HFFc6 (cell line): Measurements from ENCODE around the gene ANKRD65. TPM values are rescaled to one million over a fixed set of nuclear protein-coding genes. Genes with fewer than 3 reads are reported as not detected.
"Not testable (repeated sequence)": the region's sequence is repeated elsewhere in the genome, so short reads cannot be mapped to it uniquely, and the experiment has no call there.

Experiments
- DNase-seq: peaks from one replicate; pipeline ENCODE4 v3.0.0-alpha.2; 2018
- H3K27ac Mint-ChIP-seq: 2 replicates; pipeline ENCODE4 v1.8.0; 2020; ENCODE audit warnings: mild to moderate bottlenecking, mixed read lengths
- H3K27me3 Mint-ChIP-seq: 2 replicates; pipeline ENCODE4 v1.8.0; 2021; ENCODE audit warnings: mild to moderate bottlenecking, moderate library complexity, mixed read lengths; ENCODE audit not compliant: insufficient read depth
- H3K36me3 Mint-ChIP-seq: 2 replicates; pipeline ENCODE4 v1.8.0; 2021; ENCODE audit warnings: low read depth, mixed read lengths
- H3K4me1 Mint-ChIP-seq: 2 replicates; pipeline ENCODE4 v1.8.0; 2020; ENCODE audit warnings: low read depth, mixed read lengths
- H3K4me3 Mint-ChIP-seq: 2 replicates; pipeline ENCODE4 v1.8.0; 2020; ENCODE audit warnings: mild to moderate bottlenecking, moderate library complexity, mixed read lengths
- H3K9me3 Mint-ChIP-seq: 2 replicates; pipeline ENCODE4 v1.8.0; 2020; ENCODE audit warnings: mild to moderate bottlenecking, mixed read lengths
- CTCF ChIP-seq: fragments of 200-600 bp; sonication (generic); IDR thresholded peaks from 2 replicates; pipeline ENCODE4 v1.5.0; 2021; ENCODE audit warnings: antibody characterized with exemption, mild to moderate bottlenecking
- total RNA-seq, 6 experiments: library from RNA; stranded (reverse); fragmentation: NEBNext Ultra II Directional; extraction: Animal tissue kit (Norgen Biotek cat#: 25700); gene quantifications; 2 replicates in 1 of 6; 3 replicates in 5 of 6; pipeline ENCODE4 v1.2.3, GENCODE V29; 2021

ANKRD65 gene
- total RNA-seq, 6 experiments from 2014 or later: 0.14 TPM; not detected in 4

DNA sequence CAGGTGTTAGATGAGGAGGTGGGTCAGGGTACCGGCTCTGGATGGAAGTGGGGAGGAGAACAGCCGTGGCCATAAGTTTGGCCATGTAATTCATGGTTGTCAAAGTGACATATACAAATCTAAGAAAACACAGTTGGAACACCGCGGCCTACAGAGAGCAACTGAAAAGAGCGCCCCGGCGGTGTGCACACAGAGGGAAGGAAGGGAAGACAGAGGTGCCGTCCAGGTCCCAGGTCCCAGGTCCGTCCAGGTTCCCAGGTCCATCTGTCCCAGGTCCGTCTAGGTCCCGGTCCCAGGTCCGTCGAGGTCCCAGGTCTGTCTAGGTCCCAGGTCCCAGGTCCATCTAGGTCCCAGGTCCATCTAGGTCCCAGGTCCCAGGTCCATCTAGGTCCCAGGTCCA lies 9.4 kb downstream of the ANKRD65 start:
- no peak for DNase-seq
- no peak overlapping the region for H3K27ac Mint-ChIP-seq
- H3K36me3 Mint-ChIP-seq: peaks cover 35% of the 10 kb centered on the region
- no peak overlapping the region for H3K4me3 Mint-ChIP-seq
- peaks cover 4% of the 10 kb centered on the region; the same call in 1 of the 2 replicates for H3K27me3 Mint-ChIP-seq
- no peak for TF ChIP-seq CTCF
- peaks cover 9% of the 10 kb centered on the region for H3K4me1 Mint-ChIP-seq
- H3K9me3 Mint-ChIP-seq: peaks cover 7% of the 10 kb centered on the region; the same call in 1 of the 2 replicates

DNA sequence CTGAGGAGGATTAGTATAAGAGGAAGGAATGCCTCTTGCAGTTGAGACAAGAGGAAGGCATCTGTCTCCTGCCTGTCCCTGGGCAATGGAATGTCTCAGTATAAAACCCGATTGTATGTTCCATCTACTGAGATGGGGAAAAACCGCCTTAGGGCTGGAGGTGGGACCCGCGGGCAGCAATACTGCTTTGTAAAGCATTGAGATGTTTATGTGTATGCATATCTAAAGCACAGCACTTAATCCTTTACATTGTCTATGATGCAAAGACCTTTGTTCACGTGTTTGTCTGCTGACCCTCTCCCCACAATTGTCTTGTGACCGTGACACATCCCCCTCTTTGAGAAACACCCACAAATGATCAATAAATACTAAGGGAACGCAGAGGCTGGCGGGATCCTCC lies 10.8 kb downstream of the ANKRD65 start:
- not testable (repeated sequence) for DNase-seq, H3K27ac Mint-ChIP-seq, H3K4me3 Mint-ChIP-seq, H3K9me3 Mint-ChIP-seq, H3K27me3 Mint-ChIP-seq
- Mint-ChIP-seq H3K36me3 (peaks cover 48% of the 10 kb centered on the region), H3K4me1 (peaks cover 14% of the 10 kb centered on the region)

GRCh38 chr1:1407636-1408318 lies 13.3 kb downstream of the ANKRD65 start:
- peaks cover 20% of the 10 kb centered on the region for H3K4me1 Mint-ChIP-seq
- DNase-seq: peak; percentile 34

DNA sequence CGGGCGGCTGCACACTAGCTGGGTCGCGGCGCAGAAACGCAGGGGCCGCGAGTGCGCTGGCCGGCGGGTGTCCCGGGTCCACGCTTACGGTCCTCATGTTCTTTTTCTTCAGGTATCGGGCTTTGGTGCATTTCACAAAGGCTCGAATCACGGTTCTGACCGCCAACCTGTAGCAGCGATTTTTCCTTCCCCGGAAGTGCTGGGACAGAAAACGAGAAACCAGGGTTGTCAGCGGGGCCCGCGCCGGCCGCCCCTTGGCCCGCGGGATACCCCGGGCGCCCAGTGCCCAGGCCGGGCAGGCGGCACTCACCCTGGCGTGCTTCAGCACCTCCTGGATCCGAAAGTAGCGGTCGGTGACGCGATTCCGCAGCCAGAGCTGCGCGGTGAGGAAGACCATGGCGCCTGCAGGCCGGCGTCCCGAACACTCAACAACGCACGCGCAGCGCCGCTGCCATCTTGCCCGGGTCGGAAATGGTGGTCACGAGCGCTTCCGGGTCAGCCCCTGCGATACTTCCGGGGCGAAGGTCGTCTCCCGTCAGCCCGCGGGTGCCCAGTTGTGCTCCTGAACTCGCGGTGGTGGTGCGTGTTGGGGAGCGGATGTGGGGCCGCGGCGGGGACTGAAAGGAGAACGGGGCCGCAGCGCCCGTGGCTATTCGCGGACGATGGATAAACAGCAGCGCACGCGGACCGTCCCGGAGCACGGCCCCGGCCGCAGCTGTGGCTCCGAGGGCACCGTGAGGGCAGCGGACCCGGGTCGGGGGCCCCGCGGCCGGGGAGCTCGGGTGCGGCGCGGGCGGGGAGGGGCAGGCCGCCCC lies 14.0 kb downstream of the ANKRD65 start, which contains the start of gene MRPL20:
MRPL20 (minus strand) TSS at position 473 of the 815 bp plus-strand sequence; CDS start at position 397, 76 bp downstream.
- H3K4me1 Mint-ChIP-seq: peaks cover 27% of the 10 kb centered on the region
- H3K9me3 Mint-ChIP-seq: peaks cover 3% of the 10 kb centered on the region; the same call in 1 of the 2 replicates
- TF ChIP-seq CTCF: no peak

More at GRCh38 chr1:1407636-1408318, 13.3 kb downstream of the ANKRD65 start:
- Mint-ChIP-seq H3K4me3 (peak overlapping the region; percentile 93), H3K27me3 (peaks cover 7% of the 10 kb centered on the region; the same call in 1 of the 2 replicates), H3K9me3 (peaks cover 7% of the 10 kb centered on the region; the same call in 1 of the 2 replicates), H3K27ac (peak overlapping the region; percentile 78), H3K36me3 (peaks cover 60% of the 10 kb centered on the region)
- peak; percentile 40; the same call in 1 of the 2 replicates for TF ChIP-seq CTCF

DNA sequence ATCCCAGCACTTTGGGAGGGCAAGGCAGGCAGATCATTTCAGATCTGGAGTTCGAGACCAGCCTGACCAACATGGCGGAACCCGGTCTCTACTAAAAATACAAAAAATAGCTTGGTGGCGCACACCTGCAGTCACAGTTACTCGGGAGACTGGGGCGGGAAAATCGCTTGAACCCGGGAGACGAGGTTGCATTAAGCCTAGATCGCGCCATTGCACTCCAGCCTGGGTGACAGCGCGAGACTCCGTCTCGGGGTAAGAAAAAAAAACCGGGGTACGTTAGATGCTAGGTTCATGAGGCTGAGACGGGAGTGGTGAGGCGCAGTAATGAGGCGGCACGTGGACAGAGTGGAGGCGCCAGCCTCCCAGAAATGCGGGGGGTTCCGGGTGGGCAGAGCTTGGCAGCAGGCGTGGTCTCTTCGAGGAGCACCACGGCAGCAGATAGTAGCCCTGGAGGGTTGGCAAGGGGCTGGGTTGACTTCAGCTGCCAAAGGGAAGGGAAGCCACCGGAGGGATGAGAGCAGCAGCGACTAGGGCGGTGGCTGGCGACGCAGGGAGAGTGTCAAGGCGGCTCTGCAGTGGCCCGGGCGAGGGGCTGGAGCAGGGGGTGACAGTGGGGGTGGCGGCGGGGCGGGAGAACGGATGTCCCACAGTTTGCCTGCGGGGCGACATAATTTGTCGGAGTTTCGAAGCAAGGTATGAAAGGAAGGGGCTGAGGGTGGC lies 14.8 kb downstream of the ANKRD65 start:
- no peak for DNase-seq
- peak overlapping the region; percentile 93 for H3K4me3 Mint-ChIP-seq
- no peaks in the 10 kb centered on the region for H3K9me3 Mint-ChIP-seq
- H3K27ac Mint-ChIP-seq: peak overlapping the region; percentile 87
- peaks cover 11% of the 10 kb centered on the region; the same call in 1 of the 2 replicates for H3K27me3 Mint-ChIP-seq
- no peak for TF ChIP-seq CTCF
- H3K36me3 Mint-ChIP-seq: peaks cover 58% of the 10 kb centered on the region
- H3K4me1 Mint-ChIP-seq: peaks cover 34% of the 10 kb centered on the region

More for the DNA sequence above, 14.0 kb downstream of the ANKRD65 start, which contains the start of gene MRPL20:
- Mint-ChIP-seq H3K27me3 (peaks cover 11% of the 10 kb centered on the region; the same call in 1 of the 2 replicates), H3K4me3 (peak within 1 kb of the TSS; percentile 93), H3K36me3 (peaks cover 57% of the 10 kb centered on the region), H3K27ac (peak within 1 kb of the TSS; percentile 87)
- peak; percentile 87 for DNase-seq
